T-cell (primary cell): ENCODE measurements around the gene SKI. TPM values are rescaled to one million over a fixed set of nuclear protein-coding genes. Genes with fewer than 3 reads are reported as not detected.

ENCODE experiments used
- ATAC-seq, 4 experiments: fragments of 200-7000 bp in 3 of 4; fragments of 150-1000 bp in 1 of 4; cut with Tn5 transposase; replicated peaks in 1 of 4; 1 replicate in 3 of 4; 2 replicates in 1 of 4; pipeline ENCODE4 v1.10.0; 2021; ENCODE audit warnings: moderate library complexity in 3 of 4, mild to moderate bottlenecking in 2 of 4, moderate number of reproducible peaks in 1 of 4
- CTCF ChIA-PET, 2 donors: fragments of 300-600 bp; sonication (Branson Sonifier 250); formaldehyde crosslinking; loops; one replicate each; lab custom pipeline; 2022; ENCODE audit warnings: antibody characterized with exemption in 2 of 2; lab: Charles Lee
- POLR2A ChIA-PET, 2 donors: fragments of 300-600 bp; sonication (Branson Sonifier 250); formaldehyde crosslinking; loops; one replicate each; lab custom pipeline; 2022; ENCODE audit warnings: antibody characterized with exemption in 2 of 2; lab: Charles Lee
- DNase-seq, 35 experiments: peaks; one replicate each; pipeline versions ENCODE4 v3.0.0 to v3.0.0-alpha.2; 2013 to 2023
- H3K27ac ChIP-seq: one replicate; pipeline ENCODE4 v1.5.1; 2013; ENCODE audit warnings: low read length
- H3K27me3 ChIP-seq, 2 experiments: replicated peaks in 1 of 2; 1 replicate in 1 of 2; 2 replicates in 1 of 2; pipeline versions ENCODE4 v1.6.1 to v1.7.0; 2013; ENCODE audit warnings: low read length in 1 of 2, mixed read lengths in 1 of 2; ENCODE audit not compliant: control insufficient read depth in 2 of 2, insufficient read depth in 2 of 2; ENCODE audit errors: extremely low read depth in 1 of 2
- H3K36me3 ChIP-seq, 2 donors: 1 replicate in 1 of 2; 2 replicates in 1 of 2; pipeline versions ENCODE4 v1.6.1 to v1.7.0; 2013; ENCODE audit warnings: low read length in 1 of 2; ENCODE audit not compliant: control insufficient read depth in 2 of 2, insufficient read depth in 1 of 2; ENCODE audit errors: extremely low read depth in 1 of 2
- H3K4me1 ChIP-seq, 2 experiments: 1 replicate in 1 of 2; 2 replicates in 1 of 2; pipeline versions ENCODE4 v1.6.1 to v1.7.0; 2013; ENCODE audit warnings: low read length in 2 of 2, mixed read lengths in 1 of 2; ENCODE audit not compliant: insufficient read depth in 2 of 2, control insufficient read depth in 1 of 2; ENCODE audit errors: extremely low read depth in 1 of 2
- H3K4me3 ChIP-seq, 2 donors: 1 replicate in 1 of 2; 2 replicates in 1 of 2; pipeline versions ENCODE4 v1.5.1 to v1.7.0; 2013; ENCODE audit warnings: mild to moderate bottlenecking in 2 of 2, low read length in 1 of 2, moderate library complexity in 1 of 2; ENCODE audit not compliant: control insufficient read depth in 1 of 2; ENCODE audit errors: extremely low read depth in 1 of 2
- H3K9me3 ChIP-seq: 2 replicates; pipeline ENCODE4 v1.7.0; 2013
- H3K27ac Mint-ChIP-seq, 2 donors: one replicate each; pipeline ENCODE4 v1.8.0; 2020 to 2021; ENCODE audit warnings: mild to moderate bottlenecking in 2 of 2, mixed read lengths in 2 of 2
- H3K27me3 Mint-ChIP-seq, 2 donors: one replicate each; pipeline ENCODE4 v1.8.0; 2021 to 2022; ENCODE audit warnings: mixed read lengths in 2 of 2
- H3K36me3 Mint-ChIP-seq: one replicate; pipeline ENCODE4 v1.8.0; 2021; ENCODE audit warnings: mixed read lengths
- H3K4me1 Mint-ChIP-seq, 3 donors: one replicate each; pipeline ENCODE4 v1.8.0; 2020 to 2022; ENCODE audit warnings: mixed read lengths in 3 of 3, mild to moderate bottlenecking in 1 of 3
- H3K4me3 Mint-ChIP-seq, 3 donors: one replicate each; pipeline ENCODE4 v1.8.0; 2020 to 2022; ENCODE audit warnings: mild to moderate bottlenecking in 3 of 3, mixed read lengths in 3 of 3, moderate library complexity in 3 of 3
- H3K9me3 Mint-ChIP-seq, 3 donors: one replicate each; pipeline ENCODE4 v1.8.0; 2020 to 2022; ENCODE audit warnings: mixed read lengths in 3 of 3
- WGBS: methylation state at CpG from one replicate; pipeline ENCODE4 v1.1.5; 2013; ENCODE audit warnings: missing lambda C conversion rate; ENCODE audit not compliant: insufficient coverage; 5-methylcytosine and 5-hydroxymethylcytosine counted together
- total RNA-seq, 35 experiments: library from RNA in 6 of 35; stranded (reverse) in 6 of 35; fragments of 120-200 nt in 1 of 35; gene quantifications; one replicate each; pipeline versions ENCODE4 v1.2.1 to v1.2.4 and lab custom pipeline; 2013 to 2026

SKI gene
- total RNA-seq, 5 donors from 2014 or later (not counting 1 experiment from before 2014, with no cell fraction given), result 137 to 299 (median 157) TPM

GRCh38 chr1:2187619-2188018 lies 40.5 kb upstream of the SKI start:
- Histone ChIP-seq H3K9me3 (no peaks in the 10 kb centered on the region), H3K4me3 (no peak overlapping the region), H3K36me3 (peaks cover 5% of the 10 kb centered on the region in 2 donors), H3K4me1 (peaks cover 2 to 34% of the 10 kb centered on the region in 2 experiments), H3K27ac (no peak overlapping the region), H3K27me3 (no peaks in the 10 kb centered on the region)
- Mint-ChIP-seq H3K27me3 (no peaks in the 10 kb centered on the region), H3K36me3 (peaks cover 11% of the 10 kb centered on the region), H3K27ac (no peak overlapping the region), H3K9me3 (no peaks in the 10 kb centered on the region), H3K4me1 (peaks cover 12 to 23% (median 18%) of the 10 kb centered on the region in 3 donors), H3K4me3 (no peak overlapping the region)
- DNase-seq (no peak), ATAC-seq (no peak)
- CTCF ChIA-PET, result no interaction called here
- POLR2A ChIA-PET, result interaction anchor here in 1 of 2 donors (0.5 kb wide), 1 partner anchor 134 kb away, joined by 4 read pairs; no protein-coding TSS in a partner anchor
- 81% methylated on average over 13 of the region's 13 CpGs for WGBS

- Histone ChIP-seq H3K27me3 (no peaks in the 10 kb centered on the region), H3K4me1 (peaks cover 2 to 41% of the 10 kb centered on the region in 2 experiments), H3K9me3 (no peaks in the 10 kb centered on the region), H3K27ac (no peak overlapping the region), H3K36me3 (peaks cover 5 to 7% of the 10 kb centered on the region in 2 donors), H3K4me3 (no peak overlapping the region)
- ChIA-PET POLR2A (interaction anchor here in 1 of 2 donors (0.7 kb wide), 1 partner anchor 206 kb away, joined by 10 read pairs; no protein-coding TSS in a partner anchor), CTCF (no interaction called here)
- Mint-ChIP-seq H3K9me3 (no peaks in the 10 kb centered on the region), H3K4me3 (peak overlapping the region in 2 of 3 donors; percentile 13 to 27), H3K27me3 (no peaks in the 10 kb centered on the region), H3K36me3 (peaks cover 11% of the 10 kb centered on the region), H3K27ac (no peak overlapping the region), H3K4me1 (peaks cover 16 to 20% (median 18%) of the 10 kb centered on the region in 3 donors)
- no peak for ATAC-seq
- WGBS, result 93% methylated on average over 16 of the region's 16 CpGs
- no peak for DNase-seq
These were observed 39.8 kb upstream of the SKI start for GRCh38 chr1:2188336-2188735.

- peak; percentile 69 to 95 (median 88) for DNase-seq
- no peaks in the 10 kb centered on the region for H3K27me3 ChIP-seq
- H3K27ac Mint-ChIP-seq, result peak overlapping the region; percentile 95 to 96
- WGBS, result 75% methylated on average over 62 of the region's 65 CpGs
- peaks cover under 1 to 7% of the 10 kb centered on the region in 2 donors for H3K36me3 ChIP-seq
- H3K27me3 Mint-ChIP-seq, result no peaks in the 10 kb centered on the region
- ChIA-PET POLR2A (interaction anchor here (0.6 to 0.7 kb wide), 4 partner anchors 24 to 109 kb away, joined by 3 to 9 read pairs (median 4); no protein-coding TSS in a partner anchor), CTCF (interaction anchor here in 1 of 2 donors (0.7 to 1.2 kb wide), 4 partner anchors 15 to 187 kb away, joined by 3 to 5 read pairs (median 4); no protein-coding TSS in a partner anchor)
- peak overlapping the region; percentile 52 for H3K27ac ChIP-seq
- peak overlapping the region; percentile 10 to 44 for H3K4me3 ChIP-seq
- peaks cover 16 to 23% (median 19%) of the 10 kb centered on the region in 3 donors for H3K4me1 Mint-ChIP-seq
- no peaks in the 10 kb centered on the region for H3K9me3 ChIP-seq
- peaks cover 2 to 50% of the 10 kb centered on the region in 2 experiments for H3K4me1 ChIP-seq
- peak; percentile 83 to 92 (median 91) for ATAC-seq
- H3K4me3 Mint-ChIP-seq, result peak overlapping the region; percentile 71 to 78 (median 72)
- H3K9me3 Mint-ChIP-seq, result no peaks in the 10 kb centered on the region
- H3K36me3 Mint-ChIP-seq, result peaks cover 4% of the 10 kb centered on the region
These were observed 38.4 kb upstream of the SKI start for GRCh38 chr1:2189459-2190425.

- CTCF ChIA-PET, result no interaction called here
- H3K4me3 Mint-ChIP-seq, result peak overlapping the region; percentile 6 to 66 (median 41)
- POLR2A ChIA-PET, result no interaction called here
These were observed 37.6 kb upstream of the SKI start for GRCh38 chr1:2190491-2190976.

GRCh38 chr1:2192031-2192995 lies 35.8 kb upstream of the SKI start:
- H3K4me1 Mint-ChIP-seq, result peaks cover 16 to 23% (median 21%) of the 10 kb centered on the region in 3 donors
- H3K27ac Mint-ChIP-seq, result peak overlapping the region; percentile 49 to 81

More at GRCh38 chr1:2190491-2190976, 37.6 kb upstream of the SKI start:
- ATAC-seq (no peak), DNase-seq (no peak)
- H3K36me3 Mint-ChIP-seq, result peaks cover 1% of the 10 kb centered on the region
- peak overlapping the region in 1 of 2 donors; percentile 58 for H3K27ac Mint-ChIP-seq
- 99% methylated on average over 19 of the region's 19 CpGs for WGBS
- Histone ChIP-seq H3K4me3 (no peak overlapping the region), H3K27ac (no peak overlapping the region), H3K9me3 (no peaks in the 10 kb centered on the region), H3K36me3 (peaks cover 0 to 7% of the 10 kb centered on the region in 2 donors), H3K4me1 (peaks cover 2 to 56% of the 10 kb centered on the region in 2 experiments), H3K27me3 (no peaks in the 10 kb centered on the region)
- H3K27me3 Mint-ChIP-seq, result no peaks in the 10 kb centered on the region
- peaks cover 16 to 23% (median 21%) of the 10 kb centered on the region in 3 donors for H3K4me1 Mint-ChIP-seq
- no peaks in the 10 kb centered on the region for H3K9me3 Mint-ChIP-seq

More at GRCh38 chr1:2192031-2192995, 35.8 kb upstream of the SKI start:
- H3K27ac ChIP-seq, result no peak overlapping the region
- CTCF ChIA-PET, result no interaction called here
- no peaks in the 10 kb centered on the region for H3K27me3 ChIP-seq
- H3K9me3 ChIP-seq, result no peaks in the 10 kb centered on the region
- Mint-ChIP-seq H3K4me3 (peak overlapping the region; percentile 41 to 75 (median 50)), H3K27me3 (no peaks in the 10 kb centered on the region), H3K36me3 (no peaks in the 10 kb centered on the region), H3K9me3 (no peaks in the 10 kb centered on the region)
- POLR2A ChIA-PET, result interaction anchor here in 1 of 2 donors (0.5 to 1.0 kb wide), 2 partner anchors 13 to 117 kb away, joined by 3 to 4 read pairs; no protein-coding TSS in a partner anchor
- peaks cover 0 to 2% of the 10 kb centered on the region in 2 donors for H3K36me3 ChIP-seq
- no peak overlapping the region for H3K4me3 ChIP-seq
- peaks cover 2 to 64% of the 10 kb centered on the region in 2 experiments for H3K4me1 ChIP-seq
- DNase-seq (no peak), ATAC-seq (no peak)
- 91% methylated on average over 25 of the region's 30 CpGs for WGBS
